DOHH2 (cell line): ENCODE results near the gene MOAP1.

Experiments
- CTCF ChIP-seq: fragments of 200-600 bp; sonication (generic); IDR thresholded peaks from one replicate; pipeline ENCODE4 v1.5.1; 2014; ENCODE audit warnings: antibody characterized with exemption, mild to moderate bottlenecking, low read depth, low read length; ENCODE audit not compliant: poor library complexity, severe bottlenecking
- EZH2phosphoT487 ChIP-seq: fragments of 200-600 bp; sonication (generic); IDR thresholded peaks from 2 replicates; pipeline ENCODE4 v1.6.1; 2017; ENCODE audit warnings: borderline replicate concordance, mild to moderate bottlenecking, antibody characterized with exemption, low read length, moderate library complexity, mixed read lengths

- TF ChIP-seq CTCF (no peak), EZH2phosphoT487 (no peak)
These were observed 48.7 kb downstream of the MOAP1 start for GRCh38 chr14:93136009-93136408.
